DND-41 (cell line): Measurements from ENCODE around the gene BLOC1S5.

Experiments
- ATAC-seq: fragments of 200-7000 bp; cut with Tn5 transposase; 3 replicates; pipeline ENCODE4 v1.9.1; 2021; ENCODE audit warnings: low read depth; ENCODE audit not compliant: insufficient read depth
- DNase-seq: peaks from one replicate; pipeline ENCODE4 v3.0.0-alpha.2; 2020
- H2AFZ ChIP-seq: 2 replicates; pipeline ENCODE4 v1.6.0; 2012; ENCODE audit warnings: low read depth, low read length
- H3K27ac ChIP-seq: 2 replicates; pipeline ENCODE4 v1.5.1; 2012; ENCODE audit warnings: low read length, inconsistent platforms
- H3K27me3 ChIP-seq: fragments of 200-600 bp; sonication (generic); 2 replicates; pipeline ENCODE4 v1.6.0; 2012; ENCODE audit warnings: low read length, mild to moderate bottlenecking, inconsistent platforms; ENCODE audit not compliant: insufficient read depth, poor library complexity
- H3K36me3 ChIP-seq: 2 replicates; pipeline ENCODE4 v1.5.1; 2012; ENCODE audit warnings: low read length, inconsistent platforms; ENCODE audit not compliant: insufficient read depth
- H3K4me1 ChIP-seq: 2 replicates; pipeline ENCODE4 v1.5.1; 2012; ENCODE audit warnings: mild to moderate bottlenecking, low read length; ENCODE audit not compliant: insufficient read depth
- H3K4me2 ChIP-seq: 2 replicates; pipeline ENCODE4 v1.6.0; 2012; ENCODE audit warnings: mild to moderate bottlenecking, moderate library complexity, low read length, inconsistent platforms; ENCODE audit not compliant: insufficient read depth
- H3K4me3 ChIP-seq, 2 experiments: fragments of 200-600 bp in 1 of 2; shearing (Covaris generic) in 1 of 2; 2 replicates each; pipeline ENCODE4 v1.5.1; 2012 to 2016; ENCODE audit warnings: inconsistent platforms in 2 of 2, low read length in 2 of 2, mild to moderate bottlenecking in 2 of 2, low read depth in 1 of 2, moderate library complexity in 1 of 2
- H3K79me2 ChIP-seq: 2 replicates; pipeline ENCODE4 v1.6.0; 2012; ENCODE audit warnings: low read length, inconsistent platforms; ENCODE audit not compliant: insufficient read depth
- H3K9ac ChIP-seq: 2 replicates; pipeline ENCODE4 v1.6.0; 2012; ENCODE audit warnings: low read depth, mild to moderate bottlenecking, inconsistent platforms, low read length, moderate library complexity
- H3K9me3 ChIP-seq: 2 replicates; pipeline ENCODE4 v1.5.1; 2012; ENCODE audit warnings: low read length, moderate library complexity, mild to moderate bottlenecking, inconsistent platforms; ENCODE audit not compliant: insufficient read depth, severe bottlenecking
- H4K20me1 ChIP-seq: 2 replicates; pipeline ENCODE4 v1.6.0; 2012; ENCODE audit warnings: low read length; ENCODE audit not compliant: insufficient read depth
- CTCF ChIP-seq: IDR thresholded peaks from 2 replicates; pipeline ENCODE4 v1.5.1; 2012; ENCODE audit warnings: borderline replicate concordance, low read length, moderate library complexity, mild to moderate bottlenecking; ENCODE audit not compliant: poor library complexity, severe bottlenecking; ENCODE audit errors: extremely low read depth
- EZH2 ChIP-seq: IDR thresholded peaks from 3 replicates; pipeline ENCODE4 v1.6.1; 2012; ENCODE audit warnings: borderline replicate concordance, low read depth, mild to moderate bottlenecking, moderate library complexity, low read length, inconsistent platforms; ENCODE audit not compliant: severe bottlenecking

The BLOC1S5 gene

GRCh38 chr6:8029243-8029870 is 34.8 kb downstream of the BLOC1S5 start:
- H3K4me3 ChIP-seq: no peak overlapping the region
- H3K9ac ChIP-seq: no peak overlapping the region

GRCh38 chr6:8027965-8028651 is 36.1 kb downstream of the BLOC1S5 start:
- H3K4me3 ChIP-seq: no peak overlapping the region
- peaks cover 41% of the 10 kb centered on the region for H3K79me2 ChIP-seq
- H3K36me3 ChIP-seq: peaks cover 23% of the 10 kb centered on the region
- no peak overlapping the region for H3K27ac ChIP-seq
- peaks cover 28% of the 10 kb centered on the region for H4K20me1 ChIP-seq
- H3K4me1 ChIP-seq: no peaks in the 10 kb centered on the region
- H2AFZ ChIP-seq: no peak overlapping the region
- no peak overlapping the region for H3K4me2 ChIP-seq
- no peaks in the 10 kb centered on the region for H3K9me3 ChIP-seq
- no peak overlapping the region for H3K9ac ChIP-seq
- no peaks in the 10 kb centered on the region for H3K27me3 ChIP-seq
- DNase-seq (no peak), ATAC-seq (no peak)
- TF ChIP-seq EZH2: no peak
- TF ChIP-seq CTCF: no peak

More at GRCh38 chr6:8029243-8029870, 34.8 kb downstream of the BLOC1S5 start:
- Histone ChIP-seq H3K9me3 (no peaks in the 10 kb centered on the region), H3K27me3 (no peaks in the 10 kb centered on the region), H3K4me2 (no peak overlapping the region), H2AFZ (no peak overlapping the region), H3K79me2 (peaks cover 46% of the 10 kb centered on the region), H3K4me1 (no peaks in the 10 kb centered on the region), H3K36me3 (peaks cover 21% of the 10 kb centered on the region), H3K27ac (no peak overlapping the region), H4K20me1 (peaks cover 28% of the 10 kb centered on the region)
- ATAC-seq (peak; percentile 54; the same call in 1 of the 3 replicates), DNase-seq (no peak)
- TF ChIP-seq CTCF (no peak), EZH2 (no peak)

- H3K36me3 ChIP-seq: peaks cover 25% of the 10 kb centered on the region
- ATAC-seq (no peak), DNase-seq (no peak)
- H3K79me2 ChIP-seq: peaks cover 33% of the 10 kb centered on the region
- H3K27ac ChIP-seq: no peak overlapping the region
- H4K20me1 ChIP-seq: peaks cover 30% of the 10 kb centered on the region
- H3K4me1 ChIP-seq: no peaks in the 10 kb centered on the region
- TF ChIP-seq EZH2 (no peak), CTCF (no peak)
- H3K4me2 ChIP-seq: no peak overlapping the region
- H3K9me3 ChIP-seq: no peaks in the 10 kb centered on the region
- no peak overlapping the region for H2AFZ ChIP-seq
- H3K4me3 ChIP-seq: no peak overlapping the region
- no peaks in the 10 kb centered on the region for H3K27me3 ChIP-seq
- no peak overlapping the region for H3K9ac ChIP-seq
These were observed 37.4 kb downstream of the BLOC1S5 start for GRCh38 chr6:8026800-8027199.
